Brain microvascular endothelial cell (primary cell): ENCODE results near the gene KRT25.

Experiments used
- DNase-seq: peaks from one replicate; pipeline ENCODE4 v3.0.0-alpha.2; 2020
- H3K27ac ChIP-seq: fragments of 250-450 bp; sonication (Bioruptor Pico); 2 replicates; pipeline ENCODE4 v1.5.1; 2020; ENCODE audit warnings: mild to moderate bottlenecking, moderate library complexity
- H3K27me3 ChIP-seq: fragments of 250-450 bp; sonication (Bioruptor Pico); replicated peaks from 2 replicates; pipeline ENCODE4 v1.5.1; 2020; ENCODE audit warnings: mild to moderate bottlenecking
- H3K36me3 ChIP-seq: fragments of 250-450 bp; sonication (Bioruptor Pico); replicated peaks from 2 replicates; pipeline ENCODE4 v1.5.1; 2020; ENCODE audit warnings: mild to moderate bottlenecking
- H3K4me3 ChIP-seq: 2 replicates; pipeline ENCODE4 v1.5.1; 2011; ENCODE audit warnings: low read depth, mild to moderate bottlenecking, control low read depth, low read length, moderate library complexity
- CTCF ChIP-seq: IDR thresholded peaks from 2 replicates; pipeline ENCODE4 v1.5.1; 2011; ENCODE audit warnings: low read depth, mild to moderate bottlenecking, moderate library complexity, low read length, control low read depth, inconsistent platforms; ENCODE audit errors: missing control alignments
- in situ Hi-C: cut with HindIII; loops from 2 replicates; pipeline ENCODE4 v1.10.0; 2017; ENCODE audit warnings: low sequenced_read_pairs, low pct_ligation_motif_present

Gene KRT25

DNA sequence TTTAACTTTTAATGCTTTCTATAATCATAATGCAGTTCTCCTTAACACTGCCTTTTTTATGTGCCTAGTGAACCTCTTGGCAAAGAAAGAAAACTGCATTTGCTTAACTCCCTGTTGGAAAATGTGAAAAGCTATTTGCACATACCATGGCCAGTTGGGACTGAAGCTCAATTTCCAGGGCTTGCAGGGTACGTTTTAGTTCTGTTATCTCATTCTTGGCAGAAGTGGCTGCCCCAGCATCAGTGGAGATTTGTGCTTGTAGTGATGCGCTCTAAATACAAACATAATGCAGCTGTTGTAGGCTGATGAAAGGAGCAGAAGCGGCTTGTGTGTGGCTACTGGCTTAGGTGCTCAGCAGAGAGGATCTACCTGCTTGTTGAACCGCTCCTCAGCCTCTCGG lies 55.3 kb downstream of the KRT25 start:
- DNase-seq: no peak
- Histone ChIP-seq H3K36me3 (no peaks in the 10 kb centered on the region), H3K27ac (no peak overlapping the region), H3K27me3 (peaks cover 13% of the 10 kb centered on the region), H3K4me3 (no peak overlapping the region)
- TF ChIP-seq CTCF: no peak
- in situ Hi-C loops: no loop called here

- TF ChIP-seq CTCF: no peak
- H3K36me3 ChIP-seq: no peaks in the 10 kb centered on the region
- H3K27me3 ChIP-seq: peaks cover 13% of the 10 kb centered on the region
- DNase-seq: no peak
- in situ Hi-C loops: no loop called here
- H3K4me3 ChIP-seq: no peak overlapping the region
- no peak overlapping the region for H3K27ac ChIP-seq
Observed at GRCh38 chr17:40699371-40699770, 55.8 kb downstream of the KRT25 start.
